ENCODE measurements around the gene KIF26A. TPM values are rescaled to one million over a fixed set of nuclear protein-coding genes. Genes with fewer than 3 reads are reported as not detected.
A peak's percentile ranks its signal among the peaks of the same experiment; 100 is the strongest.
"Not testable (repeated sequence)": the region's sequence is repeated elsewhere in the genome, so short reads cannot be mapped to it uniquely, and the experiment has no call there.

The KIF26A gene
- total RNA-seq, 2 donors from 2014 or later = 0.43 TPM; not detected in 1

GRCh38 chr14:104144911-104145825 is 6.8 kb downstream of the KIF26A start:
- Mint-ChIP-seq H3K27ac (peak overlapping the region in 1 of 2 donors; percentile 18), H3K36me3 (no peaks in the 10 kb centered on the region), H3K9me3 (no peaks in the 10 kb centered on the region)
- ATAC-seq (no peak), DNase-seq (ENCODE audit: low spot score in 2 of 2) (no peak)

- no peaks in the 10 kb centered on the region for H3K36me3 Mint-ChIP-seq
- no peaks in the 10 kb centered on the region for H3K9me3 Mint-ChIP-seq
- ATAC-seq (no peak), DNase-seq (ENCODE audit: low spot score in 2 of 2) (no peak)
- peak overlapping the region in 1 of 2 donors; percentile 18 for H3K27ac Mint-ChIP-seq
Measured at GRCh38 chr14:104145826-104146601, 7.6 kb downstream of the KIF26A start.

GRCh38 chr14:104146651-104147345 is 8.4 kb downstream of the KIF26A start:
- Mint-ChIP-seq H3K36me3 (no peaks in the 10 kb centered on the region), H3K9me3 (no peaks in the 10 kb centered on the region), H3K27ac (no peak overlapping the region)
- ATAC-seq = no peak
- no peak for DNase-seq (ENCODE audit: low spot score in 2 of 2)

GRCh38 chr14:104147346-104148125 is 9.1 kb downstream of the KIF26A start:
- Mint-ChIP-seq H3K36me3 (no peaks in the 10 kb centered on the region), H3K27ac (no peak overlapping the region), H3K9me3 (no peaks in the 10 kb centered on the region)
- DNase-seq (ENCODE audit: low spot score in 2 of 2) (no peak), ATAC-seq (no peak)

GRCh38 chr14:104148433-104149277 is 10.3 kb downstream of the KIF26A start:
- ATAC-seq = no peak
- H3K36me3 Mint-ChIP-seq = no peaks in the 10 kb centered on the region
- no peak overlapping the region for H3K27ac Mint-ChIP-seq
- H3K9me3 Mint-ChIP-seq = no peaks in the 10 kb centered on the region
- no peak for DNase-seq (ENCODE audit: low spot score in 2 of 2)

- H3K9me3 Mint-ChIP-seq = no peaks in the 10 kb centered on the region
- no peak overlapping the region for H3K27ac Mint-ChIP-seq
- DNase-seq (ENCODE audit: low spot score in 2 of 2) (no peak), ATAC-seq (no peak)
- H3K36me3 Mint-ChIP-seq = no peaks in the 10 kb centered on the region
Measured at GRCh38 chr14:104149278-104149595, 10.8 kb downstream of the KIF26A start.

- ATAC-seq (peak; percentile 54 to 75), DNase-seq (ENCODE audit: low spot score in 2 of 2) (no peak)
- H3K27ac Mint-ChIP-seq = no peak overlapping the region
- no peaks in the 10 kb centered on the region for H3K9me3 Mint-ChIP-seq
- no peaks in the 10 kb centered on the region for H3K36me3 Mint-ChIP-seq
Measured at GRCh38 chr14:104149617-104150135, 11.3 kb downstream of the KIF26A start.

GRCh38 chr14:104150136-104151025 is 12.0 kb downstream of the KIF26A start:
- Mint-ChIP-seq H3K9me3 (no peaks in the 10 kb centered on the region), H3K36me3 (no peaks in the 10 kb centered on the region), H3K27ac (no peak overlapping the region)
- DNase-seq (ENCODE audit: low spot score in 2 of 2) (no peak), ATAC-seq (peak in 1 of 2 donors; percentile 14)

GRCh38 chr14:104151026-104151381 is 12.6 kb downstream of the KIF26A start:
- H3K36me3 Mint-ChIP-seq = no peaks in the 10 kb centered on the region
- ATAC-seq (no peak), DNase-seq (ENCODE audit: low spot score in 2 of 2) (no peak)
- H3K9me3 Mint-ChIP-seq = no peaks in the 10 kb centered on the region
- no peak overlapping the region for H3K27ac Mint-ChIP-seq

- Mint-ChIP-seq H3K36me3 (no peaks in the 10 kb centered on the region), H3K27ac (no peak overlapping the region), H3K9me3 (no peaks in the 10 kb centered on the region)
- DNase-seq (ENCODE audit: low spot score in 2 of 2) (no peak), ATAC-seq (no peak)
Measured at GRCh38 chr14:104151566-104152245, 13.3 kb downstream of the KIF26A start.

- Mint-ChIP-seq H3K36me3 (no peaks in the 10 kb centered on the region), H3K27ac (no peak overlapping the region), H3K9me3 (no peaks in the 10 kb centered on the region)
- DNase-seq (ENCODE audit: low spot score in 2 of 2) (no peak), ATAC-seq (no peak)
Measured at GRCh38 chr14:104152246-104152575, 13.8 kb downstream of the KIF26A start.

GRCh38 chr14:104152686-104153393 is 14.5 kb downstream of the KIF26A start:
- DNase-seq (ENCODE audit: low spot score in 2 of 2) (no peak), ATAC-seq (no peak)
- Mint-ChIP-seq H3K27ac (no peak overlapping the region), H3K9me3 (no peaks in the 10 kb centered on the region), H3K36me3 (no peaks in the 10 kb centered on the region)

GRCh38 chr14:104153394-104153755 is 15.0 kb downstream of the KIF26A start:
- not testable (repeated sequence) for DNase-seq (ENCODE audit: low spot score in 2 of 2); H3K27ac Mint-ChIP-seq; H3K36me3 Mint-ChIP-seq; ATAC-seq; H3K9me3 Mint-ChIP-seq

GRCh38 chr14:104154246-104154645 is 15.9 kb downstream of the KIF26A start:
- no peak overlapping the region for H3K27ac Mint-ChIP-seq
- H3K36me3 Mint-ChIP-seq = no peaks in the 10 kb centered on the region
- no peaks in the 10 kb centered on the region for H3K9me3 Mint-ChIP-seq
- DNase-seq (ENCODE audit: low spot score in 2 of 2) (no peak), ATAC-seq (no peak)
